Measurements from ENCODE around the gene SLC29A3.
"Not testable (repeated sequence)": the region's sequence is repeated elsewhere in the genome, so short reads cannot be mapped to it uniquely, and the experiment has no call there.

Gene SLC29A3

GRCh38 chr10:71284544-71285179 lies 34.4 kb upstream of the SLC29A3 start:
- no peak for DNase-seq

- no peak for DNase-seq
Measured at GRCh38 chr10:71285180-71285545, 33.9 kb upstream of the SLC29A3 start.

- no peak for DNase-seq
Measured at GRCh38 chr10:71285986-71286385, 33.1 kb upstream of the SLC29A3 start.

- no peak for DNase-seq
Measured at GRCh38 chr10:71286521-71287294, 32.4 kb upstream of the SLC29A3 start.

- DNase-seq: no peak
Measured at GRCh38 chr10:71287456-71287855, 31.6 kb upstream of the SLC29A3 start.

GRCh38 chr10:71288461-71288860 lies 30.6 kb upstream of the SLC29A3 start:
- no peak for DNase-seq

GRCh38 chr10:71289421-71290130 lies 29.5 kb upstream of the SLC29A3 start:
- no peak for DNase-seq

- DNase-seq: no peak
Measured at GRCh38 chr10:71290331-71290730, 28.7 kb upstream of the SLC29A3 start.

- DNase-seq: no peak
Measured at GRCh38 chr10:71290806-71291527, 28.1 kb upstream of the SLC29A3 start.

- no peak for DNase-seq
Measured at GRCh38 chr10:71291528-71291900, 27.5 kb upstream of the SLC29A3 start.

GRCh38 chr10:71292624-71293445 lies 26.2 kb upstream of the SLC29A3 start:
- no peak for DNase-seq

GRCh38 chr10:71293446-71294084 lies 25.5 kb upstream of the SLC29A3 start:
- no peak for DNase-seq

GRCh38 chr10:71294091-71294561 lies 24.9 kb upstream of the SLC29A3 start:
- no peak for DNase-seq

- DNase-seq: no peak
Measured at GRCh38 chr10:71294856-71295255, 24.2 kb upstream of the SLC29A3 start.

GRCh38 chr10:71295641-71296040 lies 23.4 kb upstream of the SLC29A3 start:
- DNase-seq: no peak

GRCh38 chr10:71296086-71296485 lies 23.0 kb upstream of the SLC29A3 start:
- DNase-seq: no peak

- DNase-seq: not testable (repeated sequence)
Measured at GRCh38 chr10:71296811-71297210, 22.2 kb upstream of the SLC29A3 start.

- DNase-seq: no peak
Measured at GRCh38 chr10:71297343-71297742, 21.7 kb upstream of the SLC29A3 start.

- DNase-seq: no peak
Measured at GRCh38 chr10:71299071-71299785, 19.8 kb upstream of the SLC29A3 start.

- DNase-seq: no peak
Measured at GRCh38 chr10:71300555-71301370, 18.3 kb upstream of the SLC29A3 start.

Measured in NCI-H1436 treated with DMSO at 0.1 percent for 48 hours (cell line).